ENCODE data around the gene ABR.

- TF ChIP-seq CTCF (IDR thresholded peaks at IDR 0.05) (no peak), ZFX (IDR thresholded peaks at IDR 0.05; ENCODE audit: borderline replicate concordance) (no peak)
Measured at GRCh38 chr17:1125788-1126145, 54.0 kb downstream of the ABR start.

Data from 22Rv1 (cell line).